CD4-positive, alpha-beta T cell treated with Interleukin-1 beta for 1 hour (primary cell): Measurements from ENCODE around the gene LKAAEAR1.
"Not testable (repeated sequence)": the region's sequence is repeated elsewhere in the genome, so short reads cannot be mapped to it uniquely, and the experiment has no call there.

ENCODE experiments used
- DNase-seq, 2 donors: peaks; one replicate each; pipeline ENCODE4 v3.0.0-alpha.2; 2020 to 2022

LKAAEAR1 gene

GRCh38 chr20:64096535-64096934 is 12.3 kb upstream of the LKAAEAR1 start:
- no peak for DNase-seq

- no peak for DNase-seq
These were observed 11.7 kb upstream of the LKAAEAR1 start for GRCh38 chr20:64095927-64096326.

- DNase-seq, result no peak
These were observed 11.3 kb upstream of the LKAAEAR1 start for GRCh38 chr20:64095455-64095854.

- DNase-seq, result no peak
These were observed 8.9 kb upstream of the LKAAEAR1 start for GRCh38 chr20:64093013-64093503.

GRCh38 chr20:64092258-64093012 is 8.2 kb upstream of the LKAAEAR1 start:
- DNase-seq, result no peak

- DNase-seq, result no peak
These were observed 7.6 kb upstream of the LKAAEAR1 start for GRCh38 chr20:64091770-64092169.

GRCh38 chr20:64091340-64091739 is 7.1 kb upstream of the LKAAEAR1 start:
- no peak for DNase-seq

GRCh38 chr20:64090165-64090564 is 6.0 kb upstream of the LKAAEAR1 start:
- no peak for DNase-seq

GRCh38 chr20:64088586-64088985 is 4.4 kb upstream of the LKAAEAR1 start:
- DNase-seq, result not testable (repeated sequence)

- DNase-seq, result not testable (repeated sequence)
These were observed 3.1 kb upstream of the LKAAEAR1 start for GRCh38 chr20:64087226-64087825.

GRCh38 chr20:64086801-64087200 is 2.6 kb upstream of the LKAAEAR1 start:
- no peak for DNase-seq

GRCh38 chr20:64084685-64085152 is 521 bp upstream of the LKAAEAR1 start:
- peak in 1 of 2 donors; percentile 34 for DNase-seq

GRCh38 chr20:64083378-64083803 is 807 bp downstream of the LKAAEAR1 start:
- peak; percentile 76 for DNase-seq

GRCh38 chr20:64082820-64083377 is 1.3 kb downstream of the LKAAEAR1 start:
- DNase-seq, result no peak

- DNase-seq, result no peak
These were observed 2.0 kb downstream of the LKAAEAR1 start for GRCh38 chr20:64082126-64082731.

- DNase-seq, result no peak
These were observed 2.6 kb downstream of the LKAAEAR1 start for GRCh38 chr20:64081624-64081964.

GRCh38 chr20:64080813-64081623 is 3.2 kb downstream of the LKAAEAR1 start:
- DNase-seq, result no peak

GRCh38 chr20:64080013-64080812 is 4.0 kb downstream of the LKAAEAR1 start, which contains the start of gene OPRL1:
Gene OPRL1, plus strand, starts transcription at chr20:64080082. Its CDS starts 12,639 bp downstream, at chr20:64092721.
- DNase-seq, result peak; percentile 46 to 52

- DNase-seq, result peak; percentile 76 to 87
These were observed 4.8 kb downstream of the LKAAEAR1 start, which contains the start of gene RGS19 for GRCh38 chr20:64079273-64080012. Gene RGS19, minus strand, starts transcription at chr20:64079518. Its CDS starts 2,632 bp downstream, at chr20:64076886.

GRCh38 chr20:64078934-64079272 is 5.3 kb downstream of the LKAAEAR1 start:
- DNase-seq, result no peak
